BLaER1 treated with 17β-estradiol and CSF1 and Interleukin-3, amounts not matched to agents 10 nM and 100 nM (cell line): Measurements from ENCODE around the gene ASPSCR1.
A peak's percentile ranks its signal among the peaks of the same experiment; 100 is the strongest.

Experiments
- H3K27ac ChIP-seq, 11 experiments: shearing (Covaris generic); formaldehyde crosslinking; 2 replicates each; pipeline ENCODE4 v1.8.1; 2022
- H3K27me3 ChIP-seq, 11 experiments: shearing (Covaris generic); formaldehyde crosslinking; 2 replicates each; pipeline ENCODE4 v1.8.1; 2022
- H3K36me3 ChIP-seq, 11 experiments: shearing (Covaris generic); formaldehyde crosslinking; 2 replicates each; pipeline ENCODE4 v1.8.1; 2022
- H3K4me1 ChIP-seq, 10 experiments: shearing (Covaris generic); formaldehyde crosslinking; 2 replicates each; pipeline ENCODE4 v1.8.1; 2022
- H3K4me2 ChIP-seq, 11 experiments: shearing (Covaris generic); formaldehyde crosslinking; 2 replicates each; pipeline ENCODE4 v1.8.1; 2022
- H3K4me3 ChIP-seq, 10 experiments: shearing (Covaris generic); formaldehyde crosslinking; 2 replicates each; pipeline ENCODE4 v1.8.1; 2022
- H3K9ac ChIP-seq, 11 experiments: shearing (Covaris generic); formaldehyde crosslinking; 2 replicates each; pipeline ENCODE4 v1.8.1; 2022
- H3K9me3 ChIP-seq, 11 experiments: shearing (Covaris generic); formaldehyde crosslinking; replicated peaks in 1 of 11; 2 replicates each; pipeline ENCODE4 v1.8.1; 2022
- H4K20me1 ChIP-seq, 11 experiments: shearing (Covaris generic); formaldehyde crosslinking; 2 replicates each; pipeline ENCODE4 v1.8.1; 2022
- Cebpa-rat ChIP-seq, 11 experiments: shearing (Covaris generic); IDR thresholded peaks; 2 replicates each; pipeline ENCODE4 v1.8.1; 2022

The ASPSCR1 gene

GRCh38 chr17:81961521-81962498 is 15.6 kb upstream of the ASPSCR1 start:
- Histone ChIP-seq H4K20me1 (peaks cover 0 to 52% (median 18%) of the 10 kb centered on the region in 11 experiments; a peak in 16 of 22 replicates), H3K9me3 (no peaks in the 10 kb centered on the region), H3K4me1 (peaks cover 33 to 47% (median 41%) of the 10 kb centered on the region in 10 experiments), H3K36me3 (no peaks in the 10 kb centered on the region), H3K4me3 (peak overlapping the region in 6 of 10 experiments; percentile 54 to 69 (median 60); a peak in 7 of 20 replicates), H3K9ac (no peak overlapping the region), H3K4me2 (peak overlapping the region; percentile 35 to 98 (median 94); a peak in 18 of 22 replicates), H3K27ac (no peak overlapping the region), H3K27me3 (peaks cover 95 to 100% (median 100%) of the 10 kb centered on the region in 11 experiments)
- TF ChIP-seq Cebpa-rat (IDR thresholded peaks at IDR 0.05) = no peak

GRCh38 chr17:81962499-81963441 is 14.7 kb upstream of the ASPSCR1 start:
- Histone ChIP-seq H3K36me3 (no peaks in the 10 kb centered on the region), H3K4me2 (no peak overlapping the region), H3K27me3 (peaks cover 92 to 100% (median 98%) of the 10 kb centered on the region in 11 experiments)

GRCh38 chr17:81964081-81964849 is 13.2 kb upstream of the ASPSCR1 start:
- peaks cover 55 to 66% (median 62%) of the 10 kb centered on the region in 10 experiments for H3K4me1 ChIP-seq
- H3K27me3 ChIP-seq = peaks cover 77 to 86% (median 83%) of the 10 kb centered on the region in 11 experiments
- peaks cover 0 to 46% (median 18%) of the 10 kb centered on the region in 11 experiments; a peak in 16 of 22 replicates for H4K20me1 ChIP-seq
- H3K4me2 ChIP-seq = peak overlapping the region in 1 of 11 experiments; percentile 91; a peak in 1 of 22 replicates
- H3K9me3 ChIP-seq = no peaks in the 10 kb centered on the region
- H3K4me3 ChIP-seq = no peak overlapping the region
- TF ChIP-seq Cebpa-rat (IDR thresholded peaks at IDR 0.05) = no peak
- no peak overlapping the region for H3K27ac ChIP-seq
- no peaks in the 10 kb centered on the region for H3K36me3 ChIP-seq
- no peak overlapping the region for H3K9ac ChIP-seq

More at GRCh38 chr17:81962499-81963441, 14.7 kb upstream of the ASPSCR1 start:
- Histone ChIP-seq H4K20me1 (peaks cover 0 to 52% (median 18%) of the 10 kb centered on the region in 11 experiments; a peak in 16 of 22 replicates), H3K4me1 (peaks cover 42 to 57% (median 50%) of the 10 kb centered on the region in 10 experiments), H3K9me3 (no peaks in the 10 kb centered on the region), H3K4me3 (no peak overlapping the region), H3K27ac (no peak overlapping the region), H3K9ac (no peak overlapping the region)
- TF ChIP-seq Cebpa-rat (IDR thresholded peaks at IDR 0.05) = no peak

- peaks cover 54 to 63% (median 60%) of the 10 kb centered on the region in 11 experiments for H3K27me3 ChIP-seq
- H3K27ac ChIP-seq = peak overlapping the region in 10 of 11 experiments; percentile 7 to 76 (median 62); a peak in 16 of 22 replicates
- H4K20me1 ChIP-seq = peaks cover 0 to 30% (median 6%) of the 10 kb centered on the region in 11 experiments; a peak in 10 of 22 replicates
- peak overlapping the region; percentile 79 to 98 (median 93) for H3K4me2 ChIP-seq
- peaks cover 39 to 51% (median 46%) of the 10 kb centered on the region in 10 experiments for H3K4me1 ChIP-seq
- peak overlapping the region in 7 of 10 experiments; percentile 1 to 55 (median 38); a peak in 14 of 20 replicates for H3K4me3 ChIP-seq
- H3K9me3 ChIP-seq = no peaks in the 10 kb centered on the region
- no peak for TF ChIP-seq Cebpa-rat (IDR thresholded peaks at IDR 0.05)
- H3K36me3 ChIP-seq = no peaks in the 10 kb centered on the region
- H3K9ac ChIP-seq = peak overlapping the region in 10 of 11 experiments; percentile 19 to 72 (median 58); a peak in 14 of 22 replicates
Observed at GRCh38 chr17:81966343-81967243, 10.8 kb upstream of the ASPSCR1 start.

GRCh38 chr17:81967244-81967532 is 10.2 kb upstream of the ASPSCR1 start:
- peak overlapping the region; percentile 79 to 98 (median 93) for H3K4me2 ChIP-seq
- H3K4me1 ChIP-seq = peaks cover 39 to 50% (median 46%) of the 10 kb centered on the region in 10 experiments
- H3K36me3 ChIP-seq = no peaks in the 10 kb centered on the region
- H3K27me3 ChIP-seq = peaks cover 48 to 57% (median 54%) of the 10 kb centered on the region in 11 experiments
- peaks cover 0 to 24% (median 4%) of the 10 kb centered on the region in 11 experiments; a peak in 9 of 22 replicates for H4K20me1 ChIP-seq
- peak overlapping the region in 7 of 10 experiments; percentile 1 to 55 (median 38); a peak in 14 of 20 replicates for H3K4me3 ChIP-seq
- peak overlapping the region in 8 of 11 experiments; percentile 40 to 72 (median 60); a peak in 15 of 22 replicates for H3K9ac ChIP-seq
- no peak for TF ChIP-seq Cebpa-rat (IDR thresholded peaks at IDR 0.05)
- peak overlapping the region in 9 of 11 experiments; percentile 7 to 76 (median 64); a peak in 16 of 22 replicates for H3K27ac ChIP-seq
- peaks cover 0 to 2% (median 0%) of the 10 kb centered on the region in 11 experiments; a peak in 1 of 22 replicates for H3K9me3 ChIP-seq

- H3K9me3 ChIP-seq = peaks cover 0 to 7% (median 4%) of the 10 kb centered on the region in 11 experiments; a peak in 17 of 22 replicates
- H3K27ac ChIP-seq = peak overlapping the region in 9 of 11 experiments; percentile 7 to 76 (median 64); a peak in 15 of 22 replicates
Observed at GRCh38 chr17:81967533-81968395, 9.7 kb upstream of the ASPSCR1 start.

More at GRCh38 chr17:81967533-81968395, 9.7 kb upstream of the ASPSCR1 start:
- H3K27me3 ChIP-seq = peaks cover 42 to 51% (median 48%) of the 10 kb centered on the region in 11 experiments
- peaks cover 39 to 50% (median 46%) of the 10 kb centered on the region in 10 experiments for H3K4me1 ChIP-seq
- H3K4me2 ChIP-seq = peak overlapping the region; percentile 79 to 98 (median 93)
- peak overlapping the region in 8 of 11 experiments; percentile 40 to 72 (median 60); a peak in 15 of 22 replicates for H3K9ac ChIP-seq
- H4K20me1 ChIP-seq = peaks cover 0 to 18% (median 0%) of the 10 kb centered on the region in 11 experiments; a peak in 7 of 22 replicates
- no peak for TF ChIP-seq Cebpa-rat (IDR thresholded peaks at IDR 0.05)
- H3K36me3 ChIP-seq = no peaks in the 10 kb centered on the region
- peak overlapping the region in 9 of 10 experiments; percentile 1 to 55 (median 33); a peak in 16 of 20 replicates for H3K4me3 ChIP-seq
